GF-D8 (cell line): ENCODE results near the gene CYREN.
"Not testable (repeated sequence)": the region's sequence is repeated elsewhere in the genome, so short reads cannot be mapped to it uniquely, and the experiment has no call there.

Experiments
- DNase-seq: peaks from one replicate; lab custom pipeline; 2025; lab: John Stamatoyannopoulos, UW

CYREN gene

DNA sequence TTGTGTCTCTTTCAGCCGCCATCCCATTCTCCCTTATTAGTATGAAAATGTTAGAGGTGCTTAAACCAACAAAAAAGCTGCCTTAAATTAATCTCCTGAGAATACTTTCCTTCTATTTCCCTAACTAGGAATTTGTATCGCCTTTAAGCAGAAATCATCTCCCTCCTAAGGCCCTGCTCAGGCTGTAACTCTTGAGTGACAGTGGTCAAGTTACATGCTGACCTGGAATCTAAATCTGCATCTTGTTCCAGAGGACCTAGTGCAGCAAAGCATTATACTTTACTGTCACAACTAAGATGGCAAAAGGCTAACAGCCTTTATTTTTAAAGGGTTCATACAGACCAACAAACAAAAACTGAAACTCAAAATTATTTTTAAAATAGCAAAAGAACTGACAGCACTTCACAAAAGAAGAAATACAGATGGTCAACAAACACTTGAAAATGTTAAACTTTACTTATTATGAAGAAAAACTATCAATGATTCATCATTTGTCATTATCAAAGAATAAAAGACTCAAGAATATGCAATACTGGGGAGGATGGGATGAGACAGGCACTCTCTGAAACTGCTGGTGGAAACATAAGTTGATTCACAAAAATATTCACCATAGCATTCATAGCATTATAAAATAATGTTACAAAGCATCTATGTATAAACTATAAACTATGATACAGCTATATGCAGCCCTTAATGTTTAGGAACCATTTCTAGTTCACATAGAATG, 11.0 kb downstream of the CYREN start:
- no peak for DNase-seq

DNA sequence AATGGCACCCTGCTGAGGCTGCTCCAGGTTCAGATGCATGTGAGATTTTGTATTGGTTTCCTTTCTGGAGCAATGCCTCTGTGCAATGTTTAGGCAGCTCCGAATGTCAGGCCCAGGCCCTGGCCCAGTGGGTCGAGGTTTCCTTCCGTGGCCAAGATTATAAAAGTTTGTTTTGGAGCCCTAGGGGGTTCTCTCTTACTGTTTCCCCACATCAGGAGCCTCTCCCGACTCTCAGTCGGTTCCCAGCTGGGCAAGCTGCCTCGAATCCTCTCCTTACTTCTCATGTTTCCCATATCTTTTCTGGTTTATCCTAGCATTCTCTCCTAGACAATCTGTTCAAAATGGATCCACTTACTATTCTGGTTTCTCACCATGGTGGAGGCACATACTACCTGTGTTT, 11.6 kb downstream of the CYREN start:
- DNase-seq, result no peak

DNA sequence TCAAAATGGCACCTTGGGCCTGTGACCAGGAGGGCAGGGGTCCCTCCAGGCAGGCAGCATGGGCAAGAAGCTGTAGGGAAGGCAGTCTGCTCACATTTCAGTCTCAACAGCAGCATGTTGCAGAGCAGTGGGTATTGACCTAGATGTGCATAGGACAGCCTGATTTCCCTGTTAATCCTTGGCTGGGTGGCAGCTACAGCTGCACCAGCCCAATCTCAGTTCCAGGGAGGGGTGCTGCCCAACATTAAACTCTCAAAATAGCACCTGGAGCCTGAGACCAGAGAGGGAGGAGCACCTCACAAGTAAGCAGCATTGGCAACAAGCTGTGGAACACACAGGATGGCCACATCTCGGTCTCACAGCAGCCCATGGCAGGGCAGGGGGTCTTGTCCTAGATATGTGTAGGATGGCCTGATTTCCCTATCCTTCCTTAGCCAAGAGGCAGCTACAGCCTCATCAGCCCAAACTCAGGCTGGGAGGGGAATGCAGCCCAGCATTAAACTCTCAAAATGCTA, 12.3 kb downstream of the CYREN start:
- no peak for DNase-seq

DNA sequence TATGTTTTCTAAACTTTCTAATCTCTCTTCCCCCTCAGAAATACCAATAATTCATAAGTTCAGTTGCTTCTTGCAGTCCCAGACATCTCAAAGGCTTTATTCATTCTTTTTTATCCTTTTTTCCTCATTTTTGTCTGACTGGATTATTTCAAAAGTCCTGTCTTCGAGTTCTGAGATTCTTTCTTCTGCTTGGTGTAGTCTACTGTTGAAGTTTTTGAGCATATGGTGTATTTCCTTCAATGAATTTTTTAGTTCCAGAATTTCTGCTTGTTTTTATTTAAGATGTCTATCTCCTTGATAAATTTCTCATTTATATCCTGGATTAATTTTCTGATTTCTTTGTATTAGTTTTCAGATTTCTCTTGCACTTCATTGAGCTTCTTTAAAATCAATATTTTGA, 14.2 kb downstream of the CYREN start:
- no peak for DNase-seq

DNA sequence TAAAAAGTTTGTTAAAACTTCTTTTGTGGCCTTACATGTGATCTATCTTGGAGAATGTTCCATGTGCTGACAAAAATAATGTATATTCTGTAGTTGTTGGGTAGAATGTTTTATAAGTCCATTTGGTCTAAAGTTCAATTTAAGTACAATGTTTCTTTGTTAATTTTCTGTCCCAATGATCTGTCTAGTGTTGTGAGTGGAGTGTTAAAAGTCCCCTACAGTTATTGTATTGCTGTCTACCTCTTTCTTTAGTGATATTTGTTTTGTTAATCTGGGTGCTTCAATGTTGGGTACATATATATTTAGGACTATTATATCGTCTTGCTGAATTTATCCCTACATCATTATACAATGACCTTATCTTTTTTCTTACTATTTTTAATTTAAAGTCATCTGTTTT, 15.8 kb downstream of the CYREN start:
- no peak for DNase-seq

DNA sequence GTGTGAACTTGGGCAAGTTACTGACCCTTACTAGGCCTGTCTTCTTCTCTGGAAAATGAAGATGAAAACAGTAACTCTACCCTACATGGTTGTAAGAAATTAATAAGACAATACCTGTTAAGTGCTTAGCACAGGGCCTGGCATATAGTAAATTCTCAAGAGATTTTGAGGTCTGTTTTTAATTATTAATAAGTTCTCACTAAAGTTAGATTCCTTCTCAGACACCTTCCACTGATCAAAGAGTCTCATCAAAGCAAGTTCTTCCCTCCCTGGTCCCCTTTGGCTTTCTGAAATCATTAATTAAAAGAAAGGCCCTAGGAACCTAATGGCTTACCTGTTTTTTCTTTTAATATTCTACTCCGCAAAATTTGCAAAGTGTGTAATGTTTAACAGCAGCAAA, 18.1 kb downstream of the CYREN start:
- no peak for DNase-seq

DNA sequence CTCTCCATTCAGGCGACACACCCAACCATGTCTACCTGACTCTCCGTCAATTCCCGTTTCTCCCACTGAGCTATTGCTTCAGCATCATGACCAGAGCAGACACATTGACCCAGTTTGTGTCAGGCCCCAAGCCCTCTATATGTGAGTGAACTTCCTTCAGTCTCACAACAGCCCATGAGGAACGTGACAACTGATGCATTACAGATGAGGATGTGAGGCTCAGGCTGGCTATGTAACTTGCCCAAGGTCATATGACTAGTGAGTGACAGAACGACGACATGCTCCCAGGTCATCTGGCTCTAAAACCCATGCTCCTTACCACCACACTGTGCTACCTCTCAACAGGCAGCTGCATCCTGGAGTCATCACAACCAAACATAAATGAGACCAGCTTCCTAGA, 19.0 kb downstream of the CYREN start:
- DNase-seq, result no peak

DNA sequence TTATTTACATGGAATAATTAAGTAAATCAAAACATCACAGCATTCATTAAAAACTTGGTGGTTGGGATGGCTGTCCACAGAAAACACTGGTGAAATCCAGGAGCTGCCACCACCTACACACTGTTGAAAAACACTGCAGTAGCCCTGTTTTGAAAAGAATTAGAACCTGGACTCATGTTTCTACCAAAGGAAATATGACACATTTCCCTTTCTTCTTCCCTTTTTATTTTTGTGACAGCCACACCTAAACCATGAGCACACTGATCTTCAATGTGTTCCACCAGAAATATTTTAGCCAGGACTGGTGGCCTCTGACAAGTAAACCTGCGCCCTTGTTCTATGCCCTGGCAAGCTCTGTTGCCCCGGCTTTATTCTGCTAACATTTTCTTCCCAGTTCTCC, 19.4 kb downstream of the CYREN start:
- no peak for DNase-seq

DNA sequence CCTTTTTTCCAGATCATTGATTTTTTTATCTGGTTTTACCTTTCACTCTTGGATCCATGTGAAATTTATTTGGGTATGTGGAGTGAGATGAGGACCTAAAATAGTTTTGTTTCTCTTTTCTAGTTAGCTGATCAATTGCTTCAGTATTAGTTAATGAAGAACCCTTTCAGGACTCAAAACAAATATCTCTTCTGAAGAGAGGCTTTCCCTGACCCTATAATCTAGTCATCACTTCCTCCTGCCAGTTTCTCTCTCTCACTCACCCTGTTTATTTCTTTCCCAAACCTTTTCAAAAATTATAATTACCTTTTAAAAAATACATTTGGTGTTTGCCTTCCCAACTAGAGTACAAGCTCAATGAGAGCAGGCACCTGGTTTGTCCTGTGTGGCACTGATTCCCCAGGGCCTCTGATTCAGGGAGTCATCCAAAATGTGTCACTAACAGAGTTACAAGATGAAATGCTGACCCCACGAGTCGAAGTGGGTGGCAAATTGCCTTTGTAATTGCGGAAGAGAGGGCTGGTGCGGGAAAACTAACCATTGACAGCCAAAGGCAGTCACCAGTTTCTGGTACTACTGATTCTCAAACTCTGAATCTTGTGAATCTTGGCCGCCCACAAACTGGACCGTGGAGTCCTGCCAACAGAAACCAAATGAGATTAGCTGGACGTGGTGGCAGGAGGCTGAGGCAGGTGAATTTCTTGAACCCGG, 20.3 kb downstream of the CYREN start:
- DNase-seq, result no peak

DNA sequence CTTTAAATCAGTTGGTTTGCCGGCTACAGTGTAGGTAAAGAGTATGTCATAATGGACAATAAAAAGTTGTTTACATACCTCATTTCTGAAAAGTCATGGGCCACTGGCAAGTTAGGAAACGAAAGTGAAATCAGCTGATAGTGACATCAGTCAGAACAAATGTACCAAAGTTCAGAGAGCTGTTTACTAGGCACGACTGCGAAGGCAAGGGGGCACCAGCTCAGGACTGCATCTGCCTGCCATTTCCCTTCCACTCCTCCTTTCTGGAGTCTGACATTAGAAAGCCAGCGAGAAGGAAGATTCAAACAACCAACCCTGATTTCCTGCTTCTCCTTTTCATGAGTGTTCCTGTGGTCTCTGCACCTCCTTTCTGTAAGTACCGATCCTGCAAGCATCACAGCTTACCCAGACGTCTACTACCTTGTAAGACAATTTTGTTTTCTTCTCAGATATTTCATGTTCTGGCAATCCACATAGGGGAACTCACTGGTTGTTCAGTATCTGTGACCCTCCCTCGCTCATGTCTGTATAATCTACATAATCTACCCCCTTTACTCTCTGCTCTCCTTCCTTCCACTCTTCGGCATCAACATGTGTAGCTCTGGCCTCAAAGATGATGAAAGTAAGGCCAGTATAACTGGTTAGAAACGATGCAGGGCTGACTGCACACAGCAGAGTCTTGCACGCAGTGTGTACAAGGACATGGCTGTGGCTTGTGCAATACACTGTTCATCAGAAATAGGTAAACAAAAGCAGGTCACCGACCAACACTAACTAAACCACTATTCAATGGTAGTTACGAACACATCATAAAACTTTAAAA, 22.4 kb downstream of the CYREN start, which contains the start of gene TMEM140:
Gene TMEM140 (plus strand): TSS at position 174 of the 823 bp plus-strand sequence. CDS start 16,370 bp downstream, outside the sequence.
- DNase-seq, result no peak

DNA sequence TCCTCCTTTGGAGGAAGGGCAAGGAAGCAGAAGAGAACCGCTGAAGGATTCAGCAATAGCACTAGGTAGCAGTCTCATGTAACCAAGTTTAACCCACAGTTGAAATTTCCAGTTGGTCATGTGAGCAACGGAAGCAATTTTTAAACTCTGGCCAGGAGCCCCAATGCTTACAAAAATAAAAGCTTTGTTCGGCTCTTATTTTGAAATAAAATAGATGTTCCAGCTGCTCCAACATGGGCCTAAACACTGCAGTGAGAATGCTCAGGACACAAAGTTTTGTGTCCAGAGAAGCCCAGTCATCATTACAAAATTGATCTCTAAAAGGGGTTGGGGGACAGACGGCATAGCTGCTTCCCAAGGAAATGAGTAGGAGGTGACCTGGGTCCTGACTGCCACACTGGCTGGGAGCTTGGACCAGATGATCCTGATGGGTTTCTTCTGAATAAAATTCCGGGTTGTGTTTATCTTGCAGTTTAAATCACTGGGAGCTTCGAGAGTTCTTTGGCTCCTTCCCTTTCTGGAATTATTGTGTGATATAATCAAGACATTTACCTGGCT, 23.1 kb downstream of the CYREN start:
- DNase-seq, result peak; percentile 23

DNA sequence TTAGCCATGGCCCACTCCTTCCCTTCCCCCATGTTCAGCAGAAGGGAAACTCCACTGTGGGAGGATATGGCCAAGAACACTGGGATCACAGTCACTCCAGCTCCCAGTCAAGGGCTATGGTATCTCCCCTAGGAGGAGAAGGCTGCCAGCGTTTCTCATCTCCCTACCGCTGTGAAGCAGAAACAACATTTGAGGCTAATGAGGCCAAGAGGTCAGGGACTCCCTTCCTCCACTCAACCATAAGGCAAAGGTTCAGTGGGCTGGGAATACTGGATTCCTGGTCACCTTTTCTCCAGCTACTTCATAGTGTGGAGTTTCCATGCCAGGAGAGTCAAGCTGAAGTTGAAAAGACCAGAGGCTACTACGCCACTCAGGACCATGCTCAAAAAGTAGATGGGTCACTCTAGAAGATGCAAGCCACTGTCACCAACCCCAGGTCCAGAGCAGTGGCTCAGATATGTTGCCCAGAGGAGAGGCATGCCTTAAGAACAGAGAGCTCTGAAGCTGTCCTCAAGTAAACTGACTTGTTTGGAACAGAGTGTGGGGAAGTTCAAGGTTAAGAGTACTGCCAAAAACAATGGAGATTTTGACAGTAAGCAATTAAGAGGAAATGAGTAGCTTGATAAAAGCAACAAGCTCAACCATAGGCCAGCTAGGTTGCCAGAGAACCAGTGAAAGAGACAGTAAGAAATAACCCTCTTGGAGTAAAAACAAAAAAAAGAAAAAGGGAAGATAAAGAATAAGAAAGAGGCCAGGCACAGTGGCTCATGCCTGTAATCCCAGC, 26.4 kb downstream of the CYREN start:
- DNase-seq, result no peak

DNA sequence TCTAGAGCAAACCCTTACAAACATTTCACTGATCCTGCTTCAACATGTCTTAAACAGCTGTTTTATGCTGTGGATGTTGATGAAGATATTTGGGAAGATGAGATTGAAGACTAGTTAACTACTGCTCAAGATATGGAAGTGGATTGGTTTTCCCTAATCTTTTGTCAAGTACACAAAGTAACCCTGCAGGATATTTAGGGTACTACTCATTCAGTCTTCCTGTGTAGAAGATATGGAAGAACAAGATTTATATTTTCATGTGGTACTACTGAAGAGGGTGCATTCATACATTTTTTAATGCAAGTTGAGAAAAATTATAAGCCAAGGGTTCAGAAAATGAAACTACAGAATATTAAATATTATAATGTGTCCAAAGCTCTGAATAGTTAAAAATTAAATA, 40.9 kb downstream of the CYREN start:
- DNase-seq, result no peak

DNA sequence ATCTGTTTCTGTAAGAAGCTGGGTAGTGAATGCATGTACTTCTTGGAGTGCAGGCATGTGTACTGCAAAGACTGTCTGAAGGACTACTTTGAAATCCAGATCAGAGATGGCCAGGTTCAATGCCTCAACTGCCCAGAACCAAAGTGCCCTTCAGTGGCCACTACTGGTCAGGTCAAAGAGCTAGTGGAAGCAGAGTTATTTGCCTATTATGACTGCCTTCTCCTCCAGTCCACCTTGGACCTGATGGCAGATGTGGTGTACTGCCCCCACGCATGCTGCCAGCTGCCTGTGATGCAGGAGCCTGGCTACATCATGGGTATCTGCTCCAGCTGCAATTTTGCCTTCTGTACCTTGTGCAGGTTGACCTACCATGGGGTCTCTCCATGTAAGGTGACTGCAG, 41.6 kb downstream of the CYREN start:
- no peak for DNase-seq

DNA sequence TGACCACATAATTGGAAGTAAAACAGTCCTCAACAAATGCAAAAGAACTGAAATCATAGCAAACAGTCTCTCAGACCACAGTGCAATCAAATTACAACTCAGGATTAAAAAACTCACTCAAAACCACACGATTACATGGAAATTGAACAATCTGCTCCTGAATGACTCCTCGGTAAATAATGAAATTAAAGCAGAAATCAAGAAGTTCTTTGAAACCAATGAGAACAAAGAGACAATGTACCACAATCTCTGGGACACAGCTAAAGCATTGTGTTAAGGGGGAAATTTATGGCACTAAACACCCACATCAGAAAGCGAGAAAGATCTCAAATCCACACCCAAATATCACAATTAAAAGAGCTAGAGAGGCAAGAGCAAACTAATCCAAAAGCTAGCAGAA, 45.9 kb downstream of the CYREN start:
- not testable (repeated sequence) for DNase-seq

DNA sequence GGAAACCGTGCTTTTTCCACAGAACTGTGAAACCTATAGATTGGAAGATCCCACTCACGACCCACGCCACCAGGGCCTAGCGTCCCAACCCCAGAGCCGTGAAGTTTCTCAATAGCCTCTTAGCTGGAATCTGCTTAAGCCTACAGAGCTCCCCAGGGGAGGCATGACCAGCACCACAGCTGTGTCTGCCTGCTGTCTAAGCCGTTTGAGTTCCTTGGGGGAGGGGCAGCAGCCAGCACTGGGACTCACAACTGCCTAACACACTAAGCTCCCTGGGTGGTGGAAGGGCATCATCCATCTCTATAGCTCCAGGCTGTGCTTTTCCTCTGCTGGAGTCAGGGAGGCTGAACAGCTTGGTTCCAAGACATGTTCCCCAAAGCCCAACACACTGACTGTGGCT, 48.6 kb downstream of the CYREN start:
- DNase-seq, result no peak

DNA sequence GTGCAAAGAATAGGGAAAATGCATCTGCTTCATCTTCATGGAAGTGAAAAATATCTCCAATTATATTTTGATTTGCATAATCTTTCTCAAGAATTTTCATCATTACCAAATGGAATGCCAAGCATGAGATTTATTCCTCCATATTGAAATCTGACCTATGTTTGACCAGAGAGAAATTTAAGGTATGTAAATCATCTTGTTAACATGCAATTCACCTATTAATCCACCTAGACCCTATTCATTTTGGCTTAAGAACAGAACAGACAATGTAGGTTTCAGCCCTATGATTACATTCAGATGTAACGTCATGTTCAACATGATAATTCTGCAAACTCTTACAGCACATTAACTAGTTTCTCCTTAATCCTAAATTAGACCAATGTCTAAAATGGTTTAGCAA, 53.4 kb downstream of the CYREN start:
- DNase-seq, result no peak
